ENCODE results near the gene TNS1.

DNA sequence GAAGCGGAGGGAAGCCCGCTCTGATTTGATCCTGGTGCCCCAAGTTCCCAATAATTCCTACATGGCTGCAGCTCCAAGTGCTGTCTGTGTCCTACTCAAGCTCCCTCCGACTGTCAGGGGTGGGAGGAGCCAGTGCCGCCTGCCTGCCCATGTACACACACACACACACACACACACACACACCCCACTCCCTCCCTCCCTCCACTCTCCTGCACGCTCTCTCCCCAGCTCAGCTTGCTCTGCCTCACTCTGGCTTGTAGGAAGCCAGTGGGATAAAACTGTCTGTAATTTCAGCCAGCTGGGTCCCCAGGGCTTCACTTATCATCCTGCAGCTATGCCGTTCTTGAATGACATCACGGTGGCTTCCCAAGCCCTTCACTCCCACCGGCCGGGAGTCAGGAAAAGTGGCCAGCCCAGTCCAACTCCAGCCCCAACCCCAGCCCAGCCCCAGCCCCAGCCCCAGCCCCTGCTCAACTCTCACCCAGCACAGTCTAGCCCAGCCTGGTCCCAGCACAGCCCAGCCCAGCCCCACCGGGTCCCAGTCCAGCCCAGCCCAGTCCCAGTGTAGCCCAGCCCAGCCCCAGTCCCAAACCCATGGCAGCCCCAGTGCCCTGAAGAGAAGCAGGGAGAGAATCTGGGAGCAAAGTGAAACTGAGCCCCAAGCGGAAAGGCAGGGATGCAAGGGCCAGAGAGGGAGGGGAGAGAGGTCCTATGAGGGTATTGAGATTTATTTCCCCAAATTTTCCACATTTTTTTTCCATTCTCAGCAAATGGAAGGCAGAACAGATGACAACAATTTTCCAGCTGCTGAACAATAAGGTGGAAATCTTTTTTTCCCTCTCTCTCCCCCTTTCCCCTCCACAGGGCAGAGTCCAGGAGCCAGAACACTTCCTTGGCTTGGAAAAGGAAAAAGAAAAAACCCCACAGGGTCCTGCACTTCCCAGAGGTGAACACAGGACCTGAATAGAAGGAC lies 144.0 kb downstream of the TNS1 start:
- TF ChIP-seq EZH2phosphoT487 (IDR thresholded peaks at IDR 0.05; ENCODE audit: borderline replicate concordance): no peak
- TF ChIP-seq CTCF (conservative IDR thresholded peaks at IDR 0.05; ENCODE audit: low read length): no peak

All from Loucy (cell line).